ENCODE measurements around the gene FAHD2B.
"Not testable (repeated sequence)": the region's sequence is repeated elsewhere in the genome, so short reads cannot be mapped to it uniquely, and the experiment has no call there.

FAHD2B gene, protein sequence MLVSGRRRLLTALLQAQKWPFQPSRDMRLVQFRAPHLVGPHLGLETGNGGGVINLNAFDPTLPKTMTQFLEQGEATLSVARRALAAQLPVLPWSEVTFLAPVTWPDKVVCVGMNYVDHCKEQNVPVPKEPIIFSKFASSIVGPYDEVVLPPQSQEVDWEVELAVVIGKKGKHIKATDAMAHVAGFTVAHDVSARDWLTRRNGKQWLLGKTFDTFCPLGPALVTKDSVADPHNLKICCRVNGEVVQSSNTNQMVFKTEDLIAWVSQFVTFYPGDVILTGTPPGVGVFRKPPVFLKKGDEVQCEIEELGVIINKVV

GRCh38 chr2:97094772-97095611 lies at the start of gene FAHD2B:
Gene FAHD2B, minus strand, starts transcription at chr2:97094882. Its CDS starts 3,176 bp downstream, at chr2:97091706.
- peak; percentile 63 for DNase-seq

DNA sequence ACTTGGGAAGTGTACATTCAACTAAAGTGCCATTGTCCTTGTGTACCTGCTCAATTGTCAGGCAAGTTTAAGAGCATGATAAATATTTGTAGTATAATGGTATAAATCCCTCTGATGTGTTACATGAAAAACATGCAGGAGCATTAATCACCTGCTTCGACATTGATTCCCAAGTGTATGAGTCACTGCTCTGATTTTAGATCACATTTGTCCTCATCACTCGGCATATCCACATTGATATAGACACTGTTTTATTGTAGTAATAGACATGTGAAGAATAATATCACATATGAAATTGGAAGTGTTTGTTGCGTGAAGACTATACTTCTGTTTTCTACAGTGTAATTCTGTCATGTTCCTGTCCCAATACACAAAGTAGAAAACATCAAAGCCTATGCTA lies 49.3 kb upstream of the FAHD2B start:
- not testable (repeated sequence) for DNase-seq

DNA sequence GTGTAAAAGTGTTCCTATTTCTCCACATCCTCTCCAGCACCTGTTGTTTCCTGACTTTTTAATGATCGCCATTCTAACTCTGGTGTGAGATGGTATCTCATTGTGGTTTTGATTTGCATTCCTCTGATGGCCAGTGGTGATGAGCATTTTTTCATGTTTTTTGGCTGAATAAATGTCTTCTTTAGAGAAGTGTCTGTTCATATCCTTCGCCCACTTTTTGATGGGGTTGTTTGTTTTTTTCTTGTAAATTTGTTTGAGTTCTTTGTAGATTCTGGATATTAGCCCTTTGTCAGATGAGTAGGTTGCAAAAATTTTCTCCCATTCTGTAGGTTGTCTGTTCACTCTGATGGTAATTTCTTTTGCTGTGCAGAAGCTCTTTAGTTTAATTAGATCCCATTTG lies 34.4 kb upstream of the FAHD2B start:
- not testable (repeated sequence) for DNase-seq

DNA sequence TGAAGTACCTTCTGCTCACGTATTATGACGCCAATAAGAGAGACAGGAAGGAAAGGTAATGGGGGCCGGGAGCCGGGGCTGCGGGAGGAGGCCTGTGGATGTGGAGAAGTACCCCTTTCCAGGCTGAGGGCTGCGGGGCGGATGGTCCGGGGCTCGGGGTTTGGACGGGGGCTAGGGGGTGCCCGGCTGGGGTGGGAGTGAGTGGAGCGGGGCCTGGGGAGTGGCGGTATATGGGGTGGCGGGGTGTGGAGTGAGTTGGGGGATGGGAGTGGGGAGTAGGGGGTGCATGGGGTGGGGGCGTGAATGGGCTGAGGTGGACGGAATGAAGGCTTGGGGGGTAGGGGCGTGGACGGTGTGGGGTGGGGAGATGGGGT lies 19.2 kb upstream of the FAHD2B start:
- not testable (repeated sequence) for DNase-seq

DNA sequence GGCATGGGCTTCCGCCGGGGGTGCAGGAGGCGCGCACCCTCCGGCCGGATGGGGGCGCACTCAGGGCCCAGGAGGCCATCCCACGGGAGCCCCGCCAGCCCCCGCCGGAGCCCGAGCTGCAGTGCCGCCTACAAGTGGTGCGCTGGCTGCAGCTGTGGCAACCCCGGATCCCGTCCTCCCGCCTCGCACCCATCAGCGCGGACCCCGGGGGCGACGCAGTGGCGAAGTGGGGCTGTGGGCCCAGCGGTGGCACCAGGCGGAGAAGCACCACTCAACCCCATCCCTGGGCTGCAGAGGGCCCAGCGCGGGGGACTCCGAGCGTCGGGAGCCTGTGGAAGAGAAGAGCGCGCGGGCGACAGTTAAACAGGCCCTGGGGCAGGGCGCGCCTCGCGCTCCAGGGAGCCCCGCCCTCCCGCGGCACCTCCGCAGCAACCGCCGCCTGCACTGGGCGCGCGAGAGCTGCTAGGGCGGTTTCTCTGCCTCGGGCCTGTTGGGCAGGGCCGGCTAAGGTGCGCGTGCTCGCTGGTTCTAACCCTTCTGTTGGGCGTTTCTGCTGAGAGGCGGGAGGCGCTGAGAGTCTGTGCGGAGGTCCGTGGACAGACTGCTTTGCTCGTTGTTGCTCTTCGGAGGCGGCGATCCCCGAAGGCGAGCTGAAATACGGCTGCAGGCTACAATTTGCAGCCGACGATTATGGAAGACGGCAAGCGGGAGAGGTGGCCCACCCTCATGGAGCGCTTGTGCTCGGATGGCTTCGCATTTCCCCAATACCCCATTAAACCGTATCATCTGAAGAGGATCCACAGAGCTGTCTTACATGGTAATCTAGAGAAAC lies 18.6 kb upstream of the FAHD2B start, which contains the start of gene ANKRD36:
TSS of gene ANKRD36 (plus strand) at position 104 of the 832 bp plus-strand sequence. CDS start at position 691, 587 bp downstream.
- not testable (repeated sequence) for DNase-seq

DNA sequence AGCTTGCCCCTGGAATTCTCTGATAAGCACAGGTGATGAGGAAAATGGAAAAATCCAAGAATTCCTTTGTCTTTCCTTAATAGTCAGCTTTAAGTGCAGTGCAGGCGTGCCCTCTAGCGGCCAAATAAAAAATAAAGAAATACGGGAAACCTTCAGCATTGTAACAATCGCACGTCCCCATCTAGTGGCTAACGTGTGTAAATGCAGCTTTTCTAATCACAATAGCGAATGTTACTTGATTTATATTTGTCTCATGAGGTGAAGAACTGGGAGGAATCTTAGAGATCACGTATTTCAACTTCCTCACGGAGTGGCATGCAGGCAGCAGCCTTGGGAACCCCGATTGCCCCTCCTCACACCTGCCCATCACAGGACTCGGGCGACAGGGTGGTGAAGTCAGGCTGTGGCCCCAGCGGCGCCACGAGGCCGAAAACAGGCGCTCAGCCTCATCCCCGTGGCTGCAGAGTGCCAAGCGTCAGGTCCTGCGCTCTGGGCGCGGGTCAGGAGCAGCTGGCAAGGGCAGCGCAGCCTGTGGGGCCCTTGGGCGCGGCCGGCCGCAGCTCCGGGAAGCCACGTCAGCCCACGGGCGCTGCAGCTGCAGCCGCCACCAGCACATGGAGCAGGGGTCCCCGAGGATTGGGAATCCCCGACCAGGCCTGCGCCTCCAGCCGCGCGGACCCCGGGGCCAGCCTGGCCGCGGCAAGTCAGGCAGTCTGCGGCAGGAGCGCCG lies 17.8 kb upstream of the FAHD2B start:
- not testable (repeated sequence) for DNase-seq

DNA sequence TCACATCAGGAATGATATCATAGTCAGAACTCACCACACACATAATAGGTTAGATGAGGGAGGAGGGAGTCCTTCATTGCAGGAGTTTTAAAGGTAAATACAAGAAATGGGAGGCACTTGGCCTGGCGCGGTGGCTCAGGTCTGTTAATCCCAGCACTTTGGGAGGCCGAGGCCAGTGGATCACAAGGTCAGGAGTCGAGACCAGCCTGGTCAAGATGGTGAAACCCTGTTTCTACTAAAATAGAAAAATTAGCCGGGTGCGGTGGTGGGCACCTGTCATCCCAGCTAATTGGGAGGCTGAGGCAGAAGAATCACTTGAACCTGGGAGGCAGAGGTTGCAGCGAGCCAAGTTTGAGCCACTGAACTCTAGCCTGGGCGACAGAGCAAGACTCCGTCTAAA lies 16.6 kb upstream of the FAHD2B start:
- DNase-seq = not testable (repeated sequence)

GRCh38 chr2:97106878-97107277 lies 12.2 kb upstream of the FAHD2B start:
- not testable (repeated sequence) for DNase-seq

- not testable (repeated sequence) for DNase-seq
Measured at GRCh38 chr2:97098786-97099372, 4.2 kb upstream of the FAHD2B start.

- no peak for DNase-seq
Measured at GRCh38 chr2:97095661-97096060, 979 bp upstream of the FAHD2B start.

GRCh38 chr2:97093983-97094771 lies 505 bp downstream of the FAHD2B start:
- DNase-seq = not testable (repeated sequence)

GRCh38 chr2:97092946-97093345 lies 1.7 kb downstream of the FAHD2B start:
- DNase-seq = not testable (repeated sequence)

GRCh38 chr2:97088706-97089105 lies 6.0 kb downstream of the FAHD2B start:
- DNase-seq = not testable (repeated sequence)

DNA sequence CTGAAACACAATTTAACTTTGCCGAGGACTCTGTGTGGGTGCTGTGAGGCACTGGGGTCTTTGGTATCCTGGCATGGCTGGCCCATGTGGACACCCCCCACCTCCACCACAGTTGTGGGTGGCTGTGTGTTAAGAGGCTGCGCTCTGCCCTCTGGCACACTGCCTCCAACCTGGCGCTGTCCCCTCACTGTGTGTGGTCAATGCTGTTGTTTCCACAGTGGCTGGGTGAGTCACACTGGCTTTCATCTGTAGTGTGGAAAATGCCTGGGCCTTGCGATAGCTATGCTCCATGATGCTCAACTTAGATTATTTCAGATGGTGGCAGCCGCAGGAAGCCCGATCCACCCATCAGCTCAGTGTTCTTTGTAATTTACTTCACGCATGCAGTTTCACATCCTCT lies 9.6 kb downstream of the FAHD2B start:
- not testable (repeated sequence) for DNase-seq

DNA sequence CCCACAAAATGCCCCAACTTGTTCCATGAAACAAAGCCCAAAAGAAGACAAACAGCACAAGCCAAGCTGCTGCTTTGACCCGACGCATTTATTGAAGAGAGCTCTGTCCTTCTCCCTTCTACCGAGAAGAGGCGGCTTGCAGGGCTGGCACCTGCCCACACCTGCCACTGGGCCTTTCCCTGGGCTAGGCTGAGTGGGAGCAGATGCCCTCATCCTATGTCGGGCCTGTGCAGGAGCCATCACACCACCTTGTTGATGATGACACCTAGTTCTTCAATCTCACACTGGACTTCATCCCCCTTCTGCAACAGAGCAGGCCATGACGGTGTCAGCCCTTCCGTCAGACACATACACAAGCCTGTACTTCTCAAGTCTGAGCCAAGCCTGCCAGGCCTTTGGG lies 11.2 kb downstream of the FAHD2B start:
- not testable (repeated sequence) for DNase-seq

DNA sequence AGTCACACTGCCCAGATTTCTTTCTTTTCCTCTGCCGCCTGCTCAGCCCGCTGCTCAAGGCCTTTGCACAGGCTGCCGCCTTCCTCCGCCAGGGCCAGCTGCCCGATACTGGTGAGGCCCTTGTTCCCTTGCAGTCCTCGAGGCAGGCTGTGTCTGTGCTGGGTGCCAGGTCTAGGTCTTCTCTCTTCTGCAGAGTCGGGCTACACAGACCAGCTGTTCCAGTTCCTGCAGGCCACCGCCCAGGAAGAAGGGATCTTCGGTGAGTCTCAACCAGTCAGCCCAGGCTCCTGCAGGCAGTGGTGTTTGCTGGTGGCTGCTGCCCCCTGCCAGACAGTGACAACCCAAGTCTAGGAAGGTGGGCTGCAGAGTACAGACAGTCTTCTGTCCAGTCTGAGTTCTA lies 12.5 kb downstream of the FAHD2B start:
- DNase-seq = not testable (repeated sequence)

DNA sequence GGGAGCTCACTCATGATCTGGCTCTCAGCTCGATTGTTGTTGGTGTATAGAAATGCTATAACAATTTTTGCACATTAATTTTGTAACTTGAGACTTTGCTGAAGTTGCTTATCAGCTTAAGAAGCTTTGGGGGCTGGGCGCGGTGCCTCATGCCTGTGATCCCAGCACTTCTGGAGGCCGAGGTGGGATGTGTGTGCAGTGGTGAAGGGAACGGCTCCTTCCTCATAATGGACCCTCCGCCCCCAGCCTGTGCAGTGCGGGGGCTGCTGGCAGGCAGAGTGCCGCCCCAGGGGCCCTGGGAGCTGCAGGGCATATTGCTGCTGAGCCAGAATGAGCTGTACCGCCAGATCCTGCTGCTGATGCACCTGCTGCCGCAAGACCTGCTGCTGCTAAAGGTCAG lies 13.8 kb downstream of the FAHD2B start:
- DNase-seq = not testable (repeated sequence)

DNA sequence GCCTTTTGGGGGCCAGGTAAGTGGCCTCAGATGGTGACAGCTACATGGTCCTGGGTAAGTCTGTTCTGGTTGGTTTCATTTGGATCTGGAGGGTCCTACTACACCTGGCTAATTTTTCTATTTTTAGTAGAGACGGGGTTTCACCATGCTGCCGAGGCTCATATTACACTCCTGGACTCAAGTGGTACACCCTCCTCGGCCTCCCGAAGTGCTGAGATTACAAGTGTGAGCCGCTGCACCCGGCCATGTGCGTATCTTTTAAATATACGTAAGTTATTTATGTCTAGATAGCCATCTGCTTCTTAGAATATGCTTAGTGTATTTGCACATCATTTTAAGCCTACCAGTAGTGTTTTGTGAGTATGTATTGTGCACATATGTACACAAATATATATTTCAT lies 17.5 kb downstream of the FAHD2B start:
- DNase-seq = not testable (repeated sequence)

DNA sequence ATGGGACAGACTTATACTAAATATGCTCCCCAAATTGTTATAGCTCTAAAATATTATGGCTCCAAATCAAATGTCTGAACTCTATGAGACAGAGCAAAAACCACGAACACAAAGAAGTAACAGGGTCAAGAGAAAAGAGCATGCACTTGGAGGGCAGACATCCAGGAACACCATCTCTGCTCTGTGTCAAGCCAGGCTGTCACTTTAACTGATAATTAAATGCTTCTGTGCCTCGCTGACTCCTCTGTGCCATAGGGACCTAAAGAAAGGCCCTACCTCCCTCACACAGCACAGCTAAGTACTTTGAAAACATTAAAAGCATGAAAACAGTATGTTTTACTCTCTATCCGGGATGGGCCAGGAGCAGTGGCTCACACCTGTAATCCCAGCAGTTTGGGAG lies 23.8 kb downstream of the FAHD2B start:
- DNase-seq = not testable (repeated sequence)

DNA sequence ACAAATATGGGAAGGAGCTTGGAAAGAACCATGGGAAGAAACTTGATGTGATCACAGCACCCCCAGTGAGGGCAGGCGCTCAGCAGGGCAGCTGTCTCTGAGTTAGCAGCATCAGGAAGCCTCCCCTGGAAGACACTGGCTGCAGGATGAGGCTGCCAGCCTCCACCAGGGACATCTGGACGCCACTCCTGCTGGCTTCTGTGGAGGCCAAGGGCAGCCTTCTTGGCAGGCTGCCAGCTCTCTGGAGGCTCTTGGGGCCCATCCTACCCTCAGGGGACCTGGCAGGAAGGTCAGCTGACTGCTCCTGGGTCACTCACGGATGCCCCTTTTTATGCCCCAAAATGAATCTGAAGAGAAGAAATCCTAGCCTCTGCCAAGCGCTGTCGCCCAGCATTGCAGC lies 26.0 kb downstream of the FAHD2B start:
- DNase-seq = peak; percentile 6

GRCh38 chr2:97068074-97068473 lies 26.6 kb downstream of the FAHD2B start:
- no peak for DNase-seq
